ENCODE data around the gene DTHD1.

DNA sequence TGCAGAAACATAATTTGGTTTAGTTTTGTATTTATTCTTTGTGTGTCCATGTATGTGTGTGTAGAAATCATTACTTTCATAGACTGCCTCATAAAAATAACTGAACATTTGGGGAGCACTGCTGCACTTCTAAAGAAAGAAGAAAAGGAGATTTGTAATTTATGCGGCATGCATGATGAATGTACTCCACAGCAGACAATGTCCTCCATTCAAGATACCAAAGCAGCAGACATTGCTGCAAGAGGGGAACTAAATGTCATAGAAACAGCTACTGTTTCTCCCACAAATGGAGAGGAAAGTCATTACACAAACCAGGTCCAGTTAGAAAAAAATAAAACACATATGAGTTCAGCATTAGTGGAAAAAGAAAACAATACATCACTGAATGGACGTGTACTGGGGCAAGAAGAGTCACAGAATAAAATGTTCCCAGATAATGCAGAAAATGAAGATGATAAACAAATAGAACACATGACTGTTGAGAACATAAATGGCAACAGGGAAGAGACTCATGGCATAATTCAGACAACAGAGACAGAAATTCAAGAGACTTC is 2.6 kb downstream of the DTHD1 start:
- TF ChIP-seq EZH2 (IDR thresholded peaks at IDR 0.05; ENCODE audit: low read length): no peak
- TF ChIP-seq, protein P1, sequence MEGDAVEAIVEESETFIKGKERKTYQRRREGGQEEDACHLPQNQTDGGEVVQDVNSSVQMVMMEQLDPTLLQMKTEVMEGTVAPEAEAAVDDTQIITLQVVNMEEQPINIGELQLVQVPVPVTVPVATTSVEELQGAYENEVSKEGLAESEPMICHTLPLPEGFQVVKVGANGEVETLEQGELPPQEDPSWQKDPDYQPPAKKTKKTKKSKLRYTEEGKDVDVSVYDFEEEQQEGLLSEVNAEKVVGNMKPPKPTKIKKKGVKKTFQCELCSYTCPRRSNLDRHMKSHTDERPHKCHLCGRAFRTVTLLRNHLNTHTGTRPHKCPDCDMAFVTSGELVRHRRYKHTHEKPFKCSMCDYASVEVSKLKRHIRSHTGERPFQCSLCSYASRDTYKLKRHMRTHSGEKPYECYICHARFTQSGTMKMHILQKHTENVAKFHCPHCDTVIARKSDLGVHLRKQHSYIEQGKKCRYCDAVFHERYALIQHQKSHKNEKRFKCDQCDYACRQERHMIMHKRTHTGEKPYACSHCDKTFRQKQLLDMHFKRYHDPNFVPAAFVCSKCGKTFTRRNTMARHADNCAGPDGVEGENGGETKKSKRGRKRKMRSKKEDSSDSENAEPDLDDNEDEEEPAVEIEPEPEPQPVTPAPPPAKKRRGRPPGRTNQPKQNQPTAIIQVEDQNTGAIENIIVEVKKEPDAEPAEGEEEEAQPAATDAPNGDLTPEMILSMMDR (optimal IDR thresholded peaks at IDR 0.05 in 1 of 3, IDR thresholded peaks at IDR 0.05 in 1 of 3, conservative IDR thresholded peaks at IDR 0.05 in 1 of 3; ENCODE audit: extremely low read depth in 1 of 3, insufficient read depth in 2 of 3, low read length in 3 of 3): no peak

Measured in keratinocyte (primary cell).